Measurements from ENCODE around the gene RNF213.
A peak's percentile ranks its signal among the peaks of the same experiment; 100 is the strongest.

Gene RNF213

DNA sequence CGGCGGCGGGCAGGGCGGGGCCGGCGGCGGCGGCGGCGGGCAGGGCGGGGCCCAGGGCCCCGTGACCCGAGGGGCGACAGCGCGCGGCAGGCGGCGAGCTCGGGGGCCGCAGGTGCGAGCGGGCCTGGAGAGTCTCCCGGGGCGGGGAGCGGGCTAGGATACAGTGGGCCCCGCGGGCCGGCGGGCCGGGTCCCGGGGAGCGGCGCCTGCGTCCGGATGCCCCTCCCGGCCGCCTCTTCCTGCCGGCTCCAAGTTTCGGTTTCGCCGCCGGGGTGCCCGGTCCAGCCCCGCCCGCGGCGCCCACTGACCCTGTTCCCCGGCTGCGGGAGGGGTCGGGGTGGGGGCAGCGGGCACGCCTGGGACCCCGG, at the start of gene RNF213:
RNF213 (plus strand) TSS at position 62 of the 368 bp plus-strand sequence. CDS start 2,830 bp downstream, outside the sequence.
- H3K27ac ChIP-seq = peak within 1 kb of the TSS; percentile 91 to 100 (median 99)
- H3K4me3 ChIP-seq = peak within 1 kb of the TSS; percentile 60 to 100 (median 95)

GRCh38 chr17:80212109-80212508, 48.5 kb upstream of the RNF213 start:
- Histone ChIP-seq H3K27ac (peak overlapping the region in 3 of 21 experiments; percentile 16 to 21 (median 16)), H3K4me3 (no peak overlapping the region)

- Histone ChIP-seq H3K27ac (peak overlapping the region in 3 of 21 experiments; percentile 16 to 21 (median 16)), H3K4me3 (no peak overlapping the region)
These were observed 48.1 kb upstream of the RNF213 start for GRCh38 chr17:80212511-80212910.

- no peak overlapping the region for H3K4me3 ChIP-seq
These were observed 47.5 kb upstream of the RNF213 start for GRCh38 chr17:80212962-80213642.

GRCh38 chr17:80213643-80213975, 47.0 kb upstream of the RNF213 start:
- Histone ChIP-seq H3K27ac (peak overlapping the region in 2 of 21 experiments; percentile 16 to 50), H3K4me3 (no peak overlapping the region)

More at GRCh38 chr17:80212962-80213642, 47.5 kb upstream of the RNF213 start:
- H3K27ac ChIP-seq = peak overlapping the region in 3 of 21 experiments; percentile 16 to 50 (median 21)

DNA sequence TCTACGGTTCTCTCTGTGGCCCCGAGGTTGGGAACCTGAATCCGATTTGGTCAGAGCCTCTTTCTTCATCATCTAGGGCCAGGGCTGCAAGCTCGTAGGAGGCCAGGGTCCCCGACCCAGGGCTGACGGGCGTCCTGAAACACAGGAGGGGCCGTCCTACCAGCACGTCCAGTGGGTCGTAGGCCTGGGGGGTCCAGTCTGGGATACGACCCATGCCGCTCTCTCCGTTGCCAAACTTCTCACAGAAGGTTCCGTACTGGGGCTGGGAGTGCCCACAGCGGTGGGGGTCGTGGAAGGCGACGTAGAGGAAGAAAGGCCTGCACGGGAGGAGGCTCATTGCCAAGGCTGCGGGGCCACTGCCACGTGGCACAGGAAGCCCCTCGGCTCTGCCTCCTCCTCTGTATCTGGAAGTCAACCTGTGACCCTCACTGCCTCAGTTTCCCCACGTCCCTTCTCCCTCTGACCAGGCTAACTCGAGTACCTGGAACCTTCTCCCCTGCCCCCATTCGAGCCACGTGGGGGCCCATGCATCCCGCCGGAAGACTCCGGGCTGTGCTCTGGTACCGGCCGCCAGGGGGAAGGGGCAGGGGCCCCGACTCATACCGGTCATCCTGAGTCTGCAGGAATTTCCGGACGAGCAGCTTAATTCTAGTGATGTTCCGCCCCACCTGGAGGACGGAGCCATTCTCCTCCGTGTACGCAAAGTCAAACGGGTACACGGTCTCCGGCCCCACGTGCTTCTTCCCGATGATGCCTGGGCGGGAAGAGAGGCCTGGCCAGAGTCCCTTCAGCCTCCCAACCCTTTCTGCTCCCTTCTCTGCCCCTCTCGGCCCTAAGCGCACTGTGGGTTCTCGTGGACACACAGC, 46.4 kb upstream of the RNF213 start:
- H3K27ac ChIP-seq = no peak overlapping the region
- no peak overlapping the region for H3K4me3 ChIP-seq

DNA sequence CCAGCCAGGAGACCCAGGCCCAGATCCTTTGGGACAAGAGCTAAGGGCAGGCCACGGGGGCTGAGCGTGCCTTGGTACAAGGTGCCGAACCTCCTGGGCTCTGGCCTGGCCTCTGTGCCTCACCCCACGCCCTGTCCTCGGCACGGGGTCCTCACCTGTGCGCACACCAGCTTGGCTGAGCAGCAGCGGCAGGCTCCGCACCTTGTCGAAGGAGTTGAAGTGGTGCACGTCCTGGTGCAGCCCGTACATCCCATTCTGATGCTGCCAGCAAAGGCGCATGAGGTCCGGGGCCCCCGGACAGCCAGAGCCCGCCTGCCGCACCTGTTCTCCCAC, 45.8 kb upstream of the RNF213 start:
- Histone ChIP-seq H3K27ac (no peak overlapping the region), H3K4me3 (no peak overlapping the region)

DNA sequence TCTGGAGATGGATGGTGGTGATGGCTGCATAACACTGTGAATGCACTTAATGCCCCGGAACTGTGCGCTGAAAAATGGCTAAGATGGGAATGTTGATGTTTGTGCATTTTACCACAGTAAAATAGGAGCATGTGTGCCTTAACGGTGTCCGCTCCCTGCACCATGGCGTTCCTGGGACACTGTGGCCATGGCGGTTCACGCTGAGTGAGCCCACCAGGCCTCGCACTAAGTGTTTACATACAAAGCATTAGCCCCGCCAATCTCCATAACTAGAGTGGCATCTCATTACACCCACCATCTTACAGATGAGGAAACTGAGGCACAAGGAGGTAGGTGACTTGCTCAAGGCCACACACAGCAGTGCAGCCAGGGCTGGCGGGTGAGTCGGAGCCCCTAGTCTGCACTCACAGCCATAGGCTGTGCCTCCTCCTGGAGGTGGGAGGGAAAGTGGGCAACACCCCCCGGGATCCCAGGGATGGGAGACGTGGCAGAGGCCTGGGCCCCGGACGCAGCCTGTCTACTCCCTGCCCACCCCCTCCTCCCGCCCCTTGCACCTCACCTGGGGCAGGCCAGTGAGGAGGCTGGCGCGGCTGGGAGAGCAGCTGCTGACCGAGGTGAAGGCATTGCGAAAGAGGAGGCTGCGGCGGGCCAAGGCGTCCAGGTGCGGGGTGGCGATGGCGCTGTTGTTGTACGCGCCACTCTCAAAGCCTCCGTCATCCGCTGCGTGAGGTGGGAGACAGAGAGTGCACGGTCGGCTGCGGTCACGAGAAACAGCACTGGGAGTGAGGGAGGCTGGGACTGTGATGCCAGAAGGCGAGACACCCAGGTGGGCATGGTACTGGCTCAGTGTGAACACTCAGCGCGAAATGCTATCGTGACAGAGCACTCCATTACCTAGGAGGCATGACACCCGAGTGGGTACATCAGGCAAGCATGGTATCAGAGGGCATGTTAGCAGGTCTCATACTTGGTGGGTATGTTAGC, 43.9 kb upstream of the RNF213 start:
- Histone ChIP-seq H3K27ac (no peak overlapping the region), H3K4me3 (no peak overlapping the region)

GRCh38 chr17:80217703-80218362, 42.8 kb upstream of the RNF213 start:
- peak overlapping the region in 1 of 21 experiments; percentile 97 for H3K27ac ChIP-seq
- H3K4me3 ChIP-seq = no peak overlapping the region

DNA sequence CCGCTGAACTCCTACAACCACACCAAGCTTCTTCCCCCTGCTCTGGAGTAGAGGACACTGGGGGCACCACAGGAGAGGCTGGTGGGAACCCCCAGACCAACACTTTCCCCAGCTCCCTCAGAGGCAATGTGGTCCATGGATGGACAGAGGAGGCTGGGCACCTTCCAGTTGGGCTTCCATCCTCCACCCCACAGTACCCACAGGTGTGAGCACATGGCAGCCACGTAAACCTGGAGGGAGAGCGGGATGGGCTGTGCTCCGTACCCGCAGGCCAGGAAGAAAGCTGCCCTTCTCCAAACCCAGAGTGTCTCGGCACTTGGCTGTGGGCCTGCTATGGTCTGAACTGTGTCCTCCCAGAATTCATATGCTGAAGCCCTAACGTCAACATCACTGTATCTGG, 42.3 kb upstream of the RNF213 start:
- no peak overlapping the region for H3K4me3 ChIP-seq
- H3K27ac ChIP-seq = peak overlapping the region in 3 of 21 experiments; percentile 90 to 97 (median 91)

DNA sequence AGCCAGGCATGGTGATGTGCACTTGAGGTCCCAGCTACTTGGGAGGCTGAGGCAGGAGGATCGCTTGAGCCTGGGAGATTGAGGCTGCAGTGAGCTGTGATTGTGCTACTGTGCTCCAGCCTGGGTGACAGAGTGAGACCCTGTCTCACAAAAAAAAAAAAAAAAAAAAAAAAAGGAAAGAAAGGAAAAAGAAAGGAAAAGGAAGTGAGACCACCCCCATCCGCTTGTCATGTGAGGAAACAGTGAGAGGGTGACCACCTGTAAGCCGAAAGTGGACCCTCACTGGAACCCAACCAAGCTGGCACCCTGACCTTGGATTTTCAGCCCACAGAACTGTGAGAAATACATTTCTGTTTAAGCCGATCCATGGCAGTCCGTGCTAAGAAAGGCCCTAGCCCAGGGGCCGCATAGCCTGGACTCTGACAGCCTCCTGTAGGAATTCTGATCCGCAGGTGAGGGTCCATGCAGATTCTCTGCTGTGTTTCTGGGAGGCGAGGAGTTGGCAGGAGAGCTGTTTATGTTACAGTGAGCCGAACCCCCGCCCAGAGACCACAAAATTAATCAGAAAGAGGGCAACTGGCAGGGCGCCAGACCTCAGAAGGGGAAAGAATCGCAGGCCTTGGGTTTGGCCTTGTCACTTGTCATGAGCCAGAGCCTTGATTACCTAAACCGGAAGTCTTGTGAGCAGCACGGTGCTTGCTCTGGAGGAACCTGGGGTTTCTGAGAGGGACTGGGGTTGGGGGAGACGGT, 41.5 kb upstream of the RNF213 start:
- peak overlapping the region; percentile 71 to 98 (median 90) for H3K27ac ChIP-seq
- peak overlapping the region; percentile 74 to 95 (median 86) for H3K4me3 ChIP-seq

DNA sequence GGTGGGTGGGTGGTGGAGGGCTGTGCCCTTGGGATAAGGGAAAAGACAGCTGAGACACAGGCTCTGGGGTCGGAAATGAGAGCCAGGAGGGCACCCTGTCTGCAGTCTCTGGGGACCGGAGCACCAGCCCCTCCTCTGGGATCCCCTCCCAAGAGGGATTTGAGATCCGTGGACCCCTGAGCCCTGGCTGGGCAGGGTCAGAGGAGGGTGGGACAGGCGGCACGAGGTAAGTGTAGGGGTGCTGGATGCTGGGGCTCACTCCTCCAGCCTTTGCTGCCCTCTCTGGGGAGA, 40.9 kb upstream of the RNF213 start:
- Histone ChIP-seq H3K4me3 (peak overlapping the region; percentile 74 to 95 (median 86)), H3K27ac (peak overlapping the region; percentile 71 to 98 (median 90))

DNA sequence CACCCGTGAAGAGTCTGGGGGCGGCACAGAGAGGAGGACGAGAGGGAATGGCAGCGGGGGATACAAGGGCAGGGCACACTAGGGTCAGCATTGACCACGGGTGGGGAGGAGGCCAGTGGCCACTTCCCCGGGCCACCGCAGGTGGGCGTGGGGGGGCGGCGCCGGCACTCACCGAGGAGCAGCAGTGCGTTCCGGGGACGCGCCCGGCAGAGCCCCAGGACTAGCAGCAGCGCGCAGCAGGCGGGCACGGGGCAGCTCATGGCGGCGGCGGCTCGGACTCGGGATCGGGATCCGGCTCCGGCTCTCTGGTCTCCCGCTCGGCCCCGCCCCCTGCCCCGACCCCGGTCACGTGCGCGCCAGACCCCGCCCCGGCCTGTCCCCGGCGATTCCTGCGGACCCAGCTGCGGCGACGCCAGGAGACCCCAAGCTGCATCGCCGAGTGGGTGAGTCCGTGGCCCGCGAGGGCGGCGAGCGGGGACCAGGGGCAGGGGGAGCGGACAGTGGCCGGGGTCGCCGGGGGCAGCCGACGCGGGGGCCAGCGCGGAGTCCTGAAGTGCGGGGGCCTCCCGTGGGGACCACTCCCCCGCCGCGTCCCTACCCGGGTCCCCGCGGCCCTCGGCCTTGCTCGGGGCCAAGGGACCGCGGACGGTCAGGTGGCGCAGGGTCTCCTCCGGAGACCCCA, 40.5 kb upstream of the RNF213 start, which contains the start of the genes SGSH and SLC26A11:
SGSH (minus strand) TSS at position 280 of the 682 bp plus-strand sequence; CDS start at position 260, 20 bp downstream.
SLC26A11 (plus strand) TSS at position 374 of the 682 bp plus-strand sequence. CDS start 1,134 bp downstream, outside the sequence.
- peak within 1 kb of the TSS; percentile 74 to 95 (median 86) for H3K4me3 ChIP-seq
- peak within 1 kb of the TSS; percentile 71 to 98 (median 90) for H3K27ac ChIP-seq

DNA sequence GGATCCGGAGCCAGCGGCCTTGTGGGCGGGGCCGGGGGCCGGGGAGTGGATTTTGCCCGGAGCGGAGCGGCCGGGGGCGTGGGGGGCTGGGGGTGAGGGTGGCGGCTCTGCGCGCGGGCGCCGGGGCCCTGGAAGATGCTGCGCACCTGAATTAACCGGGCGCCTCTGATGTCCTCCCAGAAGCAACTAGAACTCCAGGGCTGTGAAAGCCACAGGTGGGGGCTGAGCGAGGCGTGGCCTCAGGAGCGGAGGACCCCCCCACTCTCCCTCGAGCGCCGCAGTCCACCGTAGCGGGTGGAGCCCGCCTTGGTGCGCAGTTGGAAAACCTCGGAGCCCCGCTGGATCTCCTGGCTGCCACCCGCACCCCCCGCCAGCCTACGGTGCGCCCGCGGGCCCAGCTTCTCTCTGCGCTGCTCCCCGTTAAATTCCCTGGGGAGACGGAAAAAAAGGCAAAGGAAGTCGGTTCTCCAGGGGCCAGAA, 39.9 kb upstream of the RNF213 start:
- peak overlapping the region; percentile 74 to 95 (median 86) for H3K4me3 ChIP-seq
- peak overlapping the region; percentile 71 to 98 (median 90) for H3K27ac ChIP-seq

DNA sequence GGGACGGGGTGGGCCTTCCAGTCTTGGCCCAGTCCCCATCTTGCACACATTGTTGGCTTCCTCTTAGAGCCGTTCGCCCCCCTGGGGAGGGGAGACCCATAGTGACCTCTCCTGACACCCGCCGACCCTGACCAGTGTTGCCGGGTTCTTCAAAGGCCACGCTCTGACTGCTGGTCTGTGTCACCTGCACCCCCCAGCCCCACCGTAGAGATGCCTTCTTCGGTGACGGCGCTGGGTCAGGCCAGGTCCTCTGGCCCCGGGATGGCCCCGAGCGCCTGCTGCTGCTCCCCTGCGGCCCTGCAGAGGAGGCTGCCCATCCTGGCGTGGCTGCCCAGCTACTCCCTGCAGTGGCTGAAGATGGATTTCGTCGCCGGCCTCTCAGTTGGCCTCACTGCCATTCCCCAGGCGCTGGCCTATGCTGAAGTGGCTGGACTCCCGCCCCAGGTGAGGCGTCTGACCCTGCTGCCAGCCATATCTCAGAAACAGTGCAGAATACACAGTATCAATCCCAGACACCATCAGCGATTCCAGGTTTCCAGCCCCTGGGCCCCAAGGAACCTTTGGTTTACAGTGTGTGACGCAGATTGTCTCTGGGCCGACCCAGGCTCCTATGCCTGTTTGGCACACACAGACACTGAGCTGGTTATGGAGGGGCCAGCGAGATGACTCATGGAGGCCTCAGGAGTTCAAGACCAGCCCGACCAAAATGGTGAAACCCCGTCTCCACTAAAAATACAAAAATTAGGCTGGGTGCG, 39.1 kb upstream of the RNF213 start:
- H3K4me3 ChIP-seq = peak overlapping the region in 6 of 7 experiments; percentile 74 to 95 (median 90)
- H3K27ac ChIP-seq = peak overlapping the region in 5 of 21 experiments; percentile 82 to 98 (median 91)

DNA sequence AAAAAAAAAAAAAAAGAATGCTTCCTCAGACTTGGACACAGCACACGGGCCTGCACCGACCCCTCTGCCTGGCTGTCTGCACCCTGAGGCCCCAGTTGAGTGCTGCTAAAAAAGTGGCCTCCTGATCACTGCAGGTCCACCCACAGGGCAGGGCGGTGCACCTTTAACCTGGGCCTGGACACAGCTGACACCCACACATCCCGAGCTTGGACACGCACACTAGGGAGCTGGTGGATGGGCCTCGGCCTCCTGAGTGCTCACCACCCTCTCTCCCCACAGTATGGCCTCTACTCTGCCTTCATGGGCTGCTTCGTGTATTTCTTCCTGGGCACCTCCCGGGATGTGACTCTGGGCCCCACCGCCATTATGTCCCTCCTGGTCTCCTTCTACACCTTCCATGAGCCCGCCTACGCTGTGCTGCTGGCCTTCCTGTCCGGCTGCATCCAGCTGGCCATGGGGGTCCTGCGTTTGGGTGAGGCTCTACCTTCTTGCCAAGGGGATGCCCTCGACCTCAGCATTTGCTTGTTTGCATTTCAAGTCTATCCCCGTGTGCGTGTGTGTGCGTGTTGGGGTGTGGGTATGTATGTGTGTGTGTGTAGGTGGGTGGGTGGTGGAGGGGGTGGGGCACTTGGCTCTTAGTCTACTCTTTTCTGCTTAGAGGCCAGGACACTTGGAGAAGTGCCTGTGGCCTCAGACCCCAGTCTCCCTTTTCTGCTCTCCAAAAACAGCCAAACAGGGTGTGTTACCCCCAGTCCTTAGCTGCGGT, 38.1 kb upstream of the RNF213 start:
- Histone ChIP-seq H3K4me3 (no peak overlapping the region), H3K27ac (no peak overlapping the region)

All from skin epidermis (tissue), 12 donors.